Gastroesophageal sphincter (tissue), 3 donors: ENCODE measurements around the gene CILP.
"Not testable (repeated sequence)": the region's sequence is repeated elsewhere in the genome, so short reads cannot be mapped to it uniquely, and the experiment has no call there.

Experiments used
- EP300 ChIP-seq: sonication (generic); formaldehyde crosslinking; IDR thresholded peaks from one replicate; pipeline ENCODE4 v1.6.1; 2017; ENCODE audit warnings: antibody characterized with exemption, mild to moderate bottlenecking
- POLR2A ChIP-seq, 2 donors: fragments of 450-650 bp; IDR thresholded peaks; one replicate each; pipeline ENCODE4 v1.6.1; 2017; ENCODE audit warnings: antibody characterized with exemption in 2 of 2, mild to moderate bottlenecking in 2 of 2, moderate library complexity in 1 of 2
- TF ChIP-seq, protein P1 (sequence below), 4 experiments: fragments of 200-600 bp in 2 of 4; fragments of 450-650 bp in 2 of 4; sonication (generic) in 1 of 4; IDR thresholded peaks; one replicate each; pipeline ENCODE4 v1.5.1; 2017 to 2019; ENCODE audit warnings: antibody characterized with exemption in 4 of 4, mild to moderate bottlenecking in 2 of 4, moderate library complexity in 2 of 4

DNA sequence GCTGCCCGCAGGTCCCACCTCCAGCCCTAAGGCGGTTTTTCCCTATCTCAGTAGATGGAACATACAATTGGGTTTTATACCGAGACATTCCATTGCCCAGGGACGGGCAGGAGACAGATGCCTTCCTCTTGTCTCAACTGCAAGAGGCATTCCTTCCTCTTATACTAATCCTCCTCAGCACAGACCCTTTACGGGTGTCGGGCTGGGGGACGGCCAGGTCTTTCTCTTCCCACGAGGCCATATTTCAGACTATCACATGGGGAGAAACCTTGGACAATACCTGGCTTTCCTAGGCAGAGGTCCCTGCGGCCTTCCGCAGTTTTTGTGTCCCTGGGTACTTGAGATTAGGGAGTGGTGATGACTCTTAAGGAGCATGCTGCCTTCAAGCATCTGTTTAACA, 15.6 kb upstream of the CILP start:
- TF ChIP-seq EP300; POLR2A (IDR thresholded peaks at IDR 0.05): not testable (repeated sequence)
- TF ChIP-seq, protein P1, sequence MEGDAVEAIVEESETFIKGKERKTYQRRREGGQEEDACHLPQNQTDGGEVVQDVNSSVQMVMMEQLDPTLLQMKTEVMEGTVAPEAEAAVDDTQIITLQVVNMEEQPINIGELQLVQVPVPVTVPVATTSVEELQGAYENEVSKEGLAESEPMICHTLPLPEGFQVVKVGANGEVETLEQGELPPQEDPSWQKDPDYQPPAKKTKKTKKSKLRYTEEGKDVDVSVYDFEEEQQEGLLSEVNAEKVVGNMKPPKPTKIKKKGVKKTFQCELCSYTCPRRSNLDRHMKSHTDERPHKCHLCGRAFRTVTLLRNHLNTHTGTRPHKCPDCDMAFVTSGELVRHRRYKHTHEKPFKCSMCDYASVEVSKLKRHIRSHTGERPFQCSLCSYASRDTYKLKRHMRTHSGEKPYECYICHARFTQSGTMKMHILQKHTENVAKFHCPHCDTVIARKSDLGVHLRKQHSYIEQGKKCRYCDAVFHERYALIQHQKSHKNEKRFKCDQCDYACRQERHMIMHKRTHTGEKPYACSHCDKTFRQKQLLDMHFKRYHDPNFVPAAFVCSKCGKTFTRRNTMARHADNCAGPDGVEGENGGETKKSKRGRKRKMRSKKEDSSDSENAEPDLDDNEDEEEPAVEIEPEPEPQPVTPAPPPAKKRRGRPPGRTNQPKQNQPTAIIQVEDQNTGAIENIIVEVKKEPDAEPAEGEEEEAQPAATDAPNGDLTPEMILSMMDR (IDR thresholded peaks at IDR 0.05), result not testable (repeated sequence)
